Activated CD4-positive, alpha-beta memory T cell treated with anti-CD3 and anti-CD28 coated beads, Interleukin-2, amount 10 ng/mL, durations not matched to agents 7 days and 5 days (primary cell): Measurements from ENCODE around the gene RAB27A. TPM values are rescaled to one million over a fixed set of nuclear protein-coding genes. Genes with fewer than 3 reads are reported as not detected.

Experiments
- CTCF ChIA-PET: fragments of 350-600 bp; sonication (Branson Sonifier 250); formaldehyde crosslinking; loops from one replicate; lab custom pipeline; 2021; ENCODE audit warnings: antibody characterized with exemption, inconsistent platforms; lab: Charles Lee
- POLR2A ChIA-PET: fragments of 350-600 bp; sonication (Branson Sonifier 250); formaldehyde crosslinking; loops from one replicate; lab custom pipeline; 2021; ENCODE audit warnings: antibody characterized with exemption; lab: Charles Lee
- DNase-seq: peaks from one replicate; pipeline ENCODE4 v3.0.0-alpha.2; 2020
- H3K27ac Mint-ChIP-seq: one replicate; pipeline ENCODE4 v1.8.0; 2021; ENCODE audit warnings: mild to moderate bottlenecking, mixed read lengths
- H3K27me3 Mint-ChIP-seq: one replicate; pipeline ENCODE4 v1.8.0; 2021; ENCODE audit warnings: mixed read lengths
- H3K36me3 Mint-ChIP-seq: one replicate; pipeline ENCODE4 v1.8.0; 2021; ENCODE audit warnings: low read depth, mixed read lengths
- H3K4me1 Mint-ChIP-seq: one replicate; pipeline ENCODE4 v1.8.0; 2021; ENCODE audit warnings: mixed read lengths
- H3K4me3 Mint-ChIP-seq: one replicate; pipeline ENCODE4 v1.8.0; 2021; ENCODE audit warnings: mild to moderate bottlenecking, mixed read lengths
- H3K9me3 Mint-ChIP-seq: one replicate; pipeline ENCODE4 v1.8.0; 2021; ENCODE audit warnings: mixed read lengths
- total RNA-seq, 2 experiments: library from RNA; stranded (reverse); gene quantifications; one replicate each; pipeline ENCODE4 v1.2.3, GENCODE V29; 2021

Gene RAB27A
- total RNA-seq, 2 experiments from 2014 or later, result 99.0 to 99.9 TPM

- ChIA-PET POLR2A (interaction anchor here (1.0 kb wide), 1 partner anchor 28 kb away, joined by 3 read pairs; the partner anchor contains the start of gene RSL24D1), CTCF (interaction anchor here (0.6 to 2.0 kb wide), 10 partner anchors 8 to 271 kb away, joined by 3 to 12 read pairs (median 4); no protein-coding TSS in a partner anchor)
- Mint-ChIP-seq H3K27me3 (no peaks in the 10 kb centered on the region), H3K9me3 (no peaks in the 10 kb centered on the region), H3K4me3 (no peak overlapping the region), H3K4me1 (peaks cover 2% of the 10 kb centered on the region), H3K36me3 (no peaks in the 10 kb centered on the region), H3K27ac (no peak overlapping the region)
- DNase-seq, result peak; percentile 59
Observed at GRCh38 chr15:55168350-55168974, 121.2 kb downstream of the RAB27A start.

- no peak for DNase-seq
- H3K36me3 Mint-ChIP-seq, result no peaks in the 10 kb centered on the region
- H3K4me3 Mint-ChIP-seq, result no peak overlapping the region
- peaks cover 2% of the 10 kb centered on the region for H3K4me1 Mint-ChIP-seq
- no peak overlapping the region for H3K27ac Mint-ChIP-seq
- POLR2A ChIA-PET, result no interaction called here
- no peaks in the 10 kb centered on the region for H3K9me3 Mint-ChIP-seq
- CTCF ChIA-PET, result no interaction called here
- no peaks in the 10 kb centered on the region for H3K27me3 Mint-ChIP-seq
Observed at GRCh38 chr15:55164284-55164683, 125.3 kb downstream of the RAB27A start.

Other genes with a start within 250 kb of the RAB27A start
- gene RSL24D1, start 92.9 kb downstream of the RAB27A start, total RNA-seq, result 100 to 1,000 TPM; 107 to 111 TPM
- 10 to 100 TPM; 14.7 to 14.9 TPM for gene PIGBOS1, start 29.3 kb upstream of the RAB27A start, total RNA-seq
- 10 to 100 TPM; 28.9 to 29.3 TPM for gene PIGB, start 29.4 kb upstream of the RAB27A start, total RNA-seq
- 10 to 100 TPM; 33.3 to 33.4 TPM for gene CCPG1, start 118.5 kb upstream of the RAB27A start, total RNA-seq
- not detected for gene PIERCE2, start 118.7 kb upstream of the RAB27A start, total RNA-seq
- gene DNAAF4, start 218.4 kb upstream of the RAB27A start, total RNA-seq, result not detected